HG03108 (cell line): ENCODE measurements around the gene TCEA2.

ENCODE experiments used
- ATAC-seq: cut with Tn5 transposase; IDR thresholded peaks from one replicate; pipeline ENCODE4 v1.9.1; 2021; ENCODE audit warnings: moderate library complexity; ENCODE audit not compliant: unreplicated experiment

The TCEA2 gene

GRCh38 chr20:64035066-64035932 lies 27.7 kb upstream of the TCEA2 start:
- no peak for ATAC-seq

- no peak for ATAC-seq
Measured at GRCh38 chr20:64035933-64036345, 27.1 kb upstream of the TCEA2 start, which contains the start of gene C20orf204. Gene C20orf204, plus strand, starts transcription at chr20:64036182. Its CDS starts 142 bp downstream, at chr20:64036324.

GRCh38 chr20:64036346-64037198 lies 26.4 kb upstream of the TCEA2 start:
- ATAC-seq, result no peak

GRCh38 chr20:64037199-64037497 lies 25.9 kb upstream of the TCEA2 start:
- ATAC-seq, result no peak

- no peak for ATAC-seq
Measured at GRCh38 chr20:64037498-64038213, 25.3 kb upstream of the TCEA2 start.

- ATAC-seq, result peak; percentile 14
Measured at GRCh38 chr20:64038224-64038564, 24.8 kb upstream of the TCEA2 start.

GRCh38 chr20:64038565-64039292 lies 24.3 kb upstream of the TCEA2 start:
- peak; percentile 54 for ATAC-seq

- ATAC-seq, result no peak
Measured at GRCh38 chr20:64039293-64040160, 23.5 kb upstream of the TCEA2 start.

- ATAC-seq, result no peak
Measured at GRCh38 chr20:64040231-64041039, 22.6 kb upstream of the TCEA2 start.

- no peak for ATAC-seq
Measured at GRCh38 chr20:64041040-64041780, 21.8 kb upstream of the TCEA2 start.

- no peak for ATAC-seq
Measured at GRCh38 chr20:64041781-64042053, 21.3 kb upstream of the TCEA2 start.

- ATAC-seq, result no peak
Measured at GRCh38 chr20:64042054-64042781, 20.8 kb upstream of the TCEA2 start.

- ATAC-seq, result no peak
Measured at GRCh38 chr20:64043768-64044167, 19.2 kb upstream of the TCEA2 start.

GRCh38 chr20:64044484-64045247 lies 18.3 kb upstream of the TCEA2 start:
- no peak for ATAC-seq

GRCh38 chr20:64045346-64046011 lies 17.5 kb upstream of the TCEA2 start:
- ATAC-seq, result no peak

- ATAC-seq, result no peak
Measured at GRCh38 chr20:64047046-64047389, 16.0 kb upstream of the TCEA2 start.

- no peak for ATAC-seq
Measured at GRCh38 chr20:64047968-64048401, 15.0 kb upstream of the TCEA2 start.
